GM12878 (cell line): ENCODE results near the gene CNIH2. TPM values are rescaled to one million over a fixed set of nuclear protein-coding genes. Genes with fewer than 3 reads are reported as not detected.

Experiments used
- ASH2L ChIP-seq: fragments of 300-600, 200-600 bp; sonication (generic); IDR thresholded peaks from 2 replicates; pipeline ENCODE4 v1.6.1; 2017; ENCODE audit warnings: low read depth, mild to moderate bottlenecking, borderline replicate concordance
- DPF2 ChIP-seq: fragments of 450-650 bp; IDR thresholded peaks from 2 replicates; pipeline ENCODE4 v1.6.1; 2017; ENCODE audit warnings: mild to moderate bottlenecking
- GABPA ChIP-seq: IDR thresholded peaks from 2 replicates; pipeline ENCODE4 v1.6.1; 2014; ENCODE audit warnings: antibody characterized with exemption, low read depth, mild to moderate bottlenecking, inconsistent platforms
- HDAC6 ChIP-seq: fragments of 200-600 bp; sonication (generic); IDR thresholded peaks from one replicate; pipeline ENCODE4 v1.8.0; 2017; ENCODE audit warnings: antibody characterized with exemption; ENCODE audit not compliant: unreplicated experiment
- NFYB ChIP-seq: IDR thresholded peaks from 2 replicates; pipeline ENCODE4 v1.6.1; 2011; ENCODE audit warnings: low read depth, mild to moderate bottlenecking, low read length, improper control_type of control experiment, moderate library complexity; ENCODE audit not compliant: insufficient read depth
- NR2C1 ChIP-seq: fragments of 450-650 bp; IDR thresholded peaks from 2 replicates; pipeline ENCODE4 v1.6.1; 2017; ENCODE audit warnings: antibody characterized with exemption, mild to moderate bottlenecking, moderate library complexity
- NR2F1 ChIP-seq: fragments of 450-650 bp; conservative IDR thresholded peaks from 2 replicates; pipeline ENCODE4 v1.6.1; 2017; ENCODE audit warnings: mild to moderate bottlenecking
- POU2F2 ChIP-seq: IDR thresholded peaks from 3 replicates; pipeline ENCODE4 v1.6.1; 2011; ENCODE audit warnings: low read depth, mild to moderate bottlenecking, low read length, borderline replicate concordance
- RBBP5 ChIP-seq: fragments of 200-600 bp; sonication (generic); conservative IDR thresholded peaks from 2 replicates; pipeline ENCODE4 v1.6.1; 2016
- SMAD5 ChIP-seq: IDR thresholded peaks from 2 replicates; pipeline ENCODE4 v1.6.1; 2016; ENCODE audit warnings: antibody characterized with exemption, low read depth
- STAT3 ChIP-seq: IDR thresholded peaks from 2 replicates; pipeline ENCODE4 v1.6.1; 2011; ENCODE audit warnings: low read depth, low read length, improper control_type of control experiment
- ZNF217 ChIP-seq: fragments of 450-650 bp; IDR thresholded peaks from 2 replicates; pipeline ENCODE4 v1.6.1; 2017; ENCODE audit warnings: antibody characterized with exemption, mild to moderate bottlenecking
- polyA plus RNA-seq, 11 experiments: library from polyadenylated mRNA; depleted of rRNA in 4 of 11; unstranded in 6 of 11; stranded (reverse) in 5 of 11; fragments of >200 nt; fragmentation: Nextera tagmentation in 4 of 11; fragmentation: Illumina TruSeq in 1 of 11; extraction: Ambion mirVana in 4 of 11; extraction: Trizol in 1 of 11; gene quantifications; 1 replicate in 1 of 11; 2 replicates in 10 of 11; pipeline versions ENCODE4 v1.2.1 to v1.2.3, GENCODE V29; 2011 to 2016; ENCODE audit warnings: inconsistent platforms in 2 of 11, missing spikeins in 2 of 11, low read depth in 1 of 11
- total RNA-seq, 4 experiments: library from RNA; depleted of rRNA in 3 of 4; stranded (reverse); fragments of >200 nt in 3 of 4; fragmentation: Illumina TruSeq in 1 of 4; extraction: Trizol in 1 of 4; gene quantifications; 2 replicates each; pipeline versions ENCODE4 v1.2.1 to v1.2.3, GENCODE V29; 2013 to 2021
- TF ChIP-seq, protein P1 (sequence below): IDR thresholded peaks from 2 replicates; pipeline ENCODE4 v1.6.1; 2012; ENCODE audit warnings: low read depth, low read length, improper control_type of control experiment
- TF ChIP-seq, protein P2 (sequence below): fragments of 450-650 bp; IDR thresholded peaks from 2 replicates; pipeline ENCODE4 v1.6.1; 2017; ENCODE audit warnings: borderline replicate concordance
- TF ChIP-seq, protein P3 (sequence below): IDR thresholded peaks from 2 replicates; pipeline ENCODE4 v1.6.1; 2011; ENCODE audit warnings: low read depth, mild to moderate bottlenecking, low read length, moderate library complexity, borderline replicate concordance; ENCODE audit errors: extremely low read depth
- TF ChIP-seq, protein P4 (sequence below): IDR thresholded peaks from 2 replicates; pipeline ENCODE4 v1.6.1; 2012; ENCODE audit warnings: mild to moderate bottlenecking, low read depth, low read length
- TF ChIP-seq, protein P5 (sequence below): IDR thresholded peaks from 2 replicates; pipeline ENCODE4 v1.6.1; 2012; ENCODE audit warnings: low read length, inconsistent platforms

Gene CNIH2
- total and polyA plus RNA-seq, 10 of the 15 experiments (the other 5 are each of a cell fraction or from before 2014, with no cell fraction given): 0.07 to 1.3 (median 0.68) TPM; not detected in 2

DNA sequence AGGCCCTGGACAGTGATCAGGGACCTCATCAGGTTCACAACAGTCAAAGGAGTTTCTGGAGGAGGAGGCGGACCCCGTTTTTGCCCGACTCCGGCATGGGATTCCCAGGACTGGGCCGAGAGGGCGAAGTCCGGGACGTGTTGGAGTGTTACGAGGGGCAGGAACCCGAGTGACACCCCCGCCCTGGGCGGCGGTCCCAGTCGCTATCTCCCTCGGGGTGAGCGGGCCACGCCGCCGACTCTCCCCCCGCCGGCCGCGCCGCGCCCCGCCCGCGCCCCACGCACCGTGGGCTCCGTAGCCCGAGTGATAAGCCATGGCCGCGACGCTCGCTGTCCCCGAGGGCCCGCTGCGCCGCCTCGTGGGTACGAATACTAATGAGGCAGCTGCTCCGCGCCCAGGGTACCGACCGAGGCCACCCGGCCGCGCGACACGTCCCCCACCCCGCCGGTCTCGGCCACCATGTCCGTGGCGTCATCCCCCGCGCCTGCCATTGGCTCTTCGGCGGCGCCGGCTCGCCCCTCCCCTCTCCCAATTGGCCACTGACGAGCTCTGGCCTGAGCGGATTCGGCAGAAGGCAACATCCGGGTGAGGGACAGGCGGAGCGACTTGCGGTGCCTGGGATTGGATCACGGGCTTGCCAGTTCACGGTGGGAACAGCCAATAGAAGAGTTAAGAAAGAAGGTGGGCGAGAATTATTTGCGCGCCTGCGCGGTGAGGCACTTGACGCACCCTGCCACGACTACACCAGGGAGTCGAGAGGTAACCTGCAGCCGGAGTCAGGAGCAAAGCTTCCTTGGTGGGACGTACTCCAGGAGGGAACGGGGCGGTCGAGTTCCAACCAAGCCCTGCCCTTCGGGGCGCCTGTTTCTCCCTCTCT is 10.9 kb downstream of the CNIH2 start, which contains the start of gene YIF1A (continued):
- TF ChIP-seq POU2F2 (peak; percentile 67; the same call in 2 of the 3 replicates), NFYB (peak; percentile 95), RBBP5 (no peak), ASH2L (no peak), SMAD5 (peak; percentile 65; the same call in 1 of the 2 replicates), ZNF217 (no peak), NR2C1 (peak; percentile 2; the same call in 1 of the 2 replicates), DPF2 (peak; percentile 89), NR2F1 (peak; percentile 66), STAT3 (no peak), GABPA (peak; percentile 83), HDAC6 (peak; percentile 45)
- TF ChIP-seq, protein P1, sequence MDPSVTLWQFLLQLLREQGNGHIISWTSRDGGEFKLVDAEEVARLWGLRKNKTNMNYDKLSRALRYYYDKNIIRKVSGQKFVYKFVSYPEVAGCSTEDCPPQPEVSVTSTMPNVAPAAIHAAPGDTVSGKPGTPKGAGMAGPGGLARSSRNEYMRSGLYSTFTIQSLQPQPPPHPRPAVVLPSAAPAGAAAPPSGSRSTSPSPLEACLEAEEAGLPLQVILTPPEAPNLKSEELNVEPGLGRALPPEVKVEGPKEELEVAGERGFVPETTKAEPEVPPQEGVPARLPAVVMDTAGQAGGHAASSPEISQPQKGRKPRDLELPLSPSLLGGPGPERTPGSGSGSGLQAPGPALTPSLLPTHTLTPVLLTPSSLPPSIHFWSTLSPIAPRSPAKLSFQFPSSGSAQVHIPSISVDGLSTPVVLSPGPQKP: no peak
- TF ChIP-seq, protein P2, sequence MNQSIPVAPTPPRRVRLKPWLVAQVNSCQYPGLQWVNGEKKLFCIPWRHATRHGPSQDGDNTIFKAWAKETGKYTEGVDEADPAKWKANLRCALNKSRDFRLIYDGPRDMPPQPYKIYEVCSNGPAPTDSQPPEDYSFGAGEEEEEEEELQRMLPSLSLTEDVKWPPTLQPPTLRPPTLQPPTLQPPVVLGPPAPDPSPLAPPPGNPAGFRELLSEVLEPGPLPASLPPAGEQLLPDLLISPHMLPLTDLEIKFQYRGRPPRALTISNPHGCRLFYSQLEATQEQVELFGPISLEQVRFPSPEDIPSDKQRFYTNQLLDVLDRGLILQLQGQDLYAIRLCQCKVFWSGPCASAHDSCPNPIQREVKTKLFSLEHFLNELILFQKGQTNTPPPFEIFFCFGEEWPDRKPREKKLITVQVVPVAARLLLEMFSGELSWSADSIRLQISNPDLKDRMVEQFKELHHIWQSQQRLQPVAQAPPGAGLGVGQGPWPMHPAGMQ: no peak
- TF ChIP-seq, protein P3, sequence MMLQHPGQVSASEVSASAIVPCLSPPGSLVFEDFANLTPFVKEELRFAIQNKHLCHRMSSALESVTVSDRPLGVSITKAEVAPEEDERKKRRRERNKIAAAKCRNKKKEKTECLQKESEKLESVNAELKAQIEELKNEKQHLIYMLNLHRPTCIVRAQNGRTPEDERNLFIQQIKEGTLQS: no peak
- TF ChIP-seq, protein P4, sequence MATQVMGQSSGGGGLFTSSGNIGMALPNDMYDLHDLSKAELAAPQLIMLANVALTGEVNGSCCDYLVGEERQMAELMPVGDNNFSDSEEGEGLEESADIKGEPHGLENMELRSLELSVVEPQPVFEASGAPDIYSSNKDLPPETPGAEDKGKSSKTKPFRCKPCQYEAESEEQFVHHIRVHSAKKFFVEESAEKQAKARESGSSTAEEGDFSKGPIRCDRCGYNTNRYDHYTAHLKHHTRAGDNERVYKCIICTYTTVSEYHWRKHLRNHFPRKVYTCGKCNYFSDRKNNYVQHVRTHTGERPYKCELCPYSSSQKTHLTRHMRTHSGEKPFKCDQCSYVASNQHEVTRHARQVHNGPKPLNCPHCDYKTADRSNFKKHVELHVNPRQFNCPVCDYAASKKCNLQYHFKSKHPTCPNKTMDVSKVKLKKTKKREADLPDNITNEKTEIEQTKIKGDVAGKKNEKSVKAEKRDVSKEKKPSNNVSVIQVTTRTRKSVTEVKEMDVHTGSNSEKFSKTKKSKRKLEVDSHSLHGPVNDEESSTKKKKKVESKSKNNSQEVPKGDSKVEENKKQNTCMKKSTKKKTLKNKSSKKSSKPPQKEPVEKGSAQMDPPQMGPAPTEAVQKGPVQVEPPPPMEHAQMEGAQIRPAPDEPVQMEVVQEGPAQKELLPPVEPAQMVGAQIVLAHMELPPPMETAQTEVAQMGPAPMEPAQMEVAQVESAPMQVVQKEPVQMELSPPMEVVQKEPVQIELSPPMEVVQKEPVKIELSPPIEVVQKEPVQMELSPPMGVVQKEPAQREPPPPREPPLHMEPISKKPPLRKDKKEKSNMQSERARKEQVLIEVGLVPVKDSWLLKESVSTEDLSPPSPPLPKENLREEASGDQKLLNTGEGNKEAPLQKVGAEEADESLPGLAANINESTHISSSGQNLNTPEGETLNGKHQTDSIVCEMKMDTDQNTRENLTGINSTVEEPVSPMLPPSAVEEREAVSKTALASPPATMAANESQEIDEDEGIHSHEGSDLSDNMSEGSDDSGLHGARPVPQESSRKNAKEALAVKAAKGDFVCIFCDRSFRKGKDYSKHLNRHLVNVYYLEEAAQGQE: no peak
- TF ChIP-seq, protein P5, sequence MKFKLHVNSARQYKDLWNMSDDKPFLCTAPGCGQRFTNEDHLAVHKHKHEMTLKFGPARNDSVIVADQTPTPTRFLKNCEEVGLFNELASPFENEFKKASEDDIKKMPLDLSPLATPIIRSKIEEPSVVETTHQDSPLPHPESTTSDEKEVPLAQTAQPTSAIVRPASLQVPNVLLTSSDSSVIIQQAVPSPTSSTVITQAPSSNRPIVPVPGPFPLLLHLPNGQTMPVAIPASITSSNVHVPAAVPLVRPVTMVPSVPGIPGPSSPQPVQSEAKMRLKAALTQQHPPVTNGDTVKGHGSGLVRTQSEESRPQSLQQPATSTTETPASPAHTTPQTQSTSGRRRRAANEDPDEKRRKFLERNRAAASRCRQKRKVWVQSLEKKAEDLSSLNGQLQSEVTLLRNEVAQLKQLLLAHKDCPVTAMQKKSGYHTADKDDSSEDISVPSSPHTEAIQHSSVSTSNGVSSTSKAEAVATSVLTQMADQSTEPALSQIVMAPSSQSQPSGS: peak; percentile 94
